Left ventricle myocardium superior (tissue), 1 donor: ENCODE data around the gene SLC4A4. TPM values are rescaled to one million over a fixed set of nuclear protein-coding genes. Genes with fewer than 3 reads are reported as not detected.
A peak's percentile ranks its signal among the peaks of the same experiment; 100 is the strongest.

ENCODE experiments used
- ATAC-seq: fragments of 200-7000 bp; cut with Tn5 transposase; one replicate; pipeline ENCODE4 v1.9.1; 2020; ENCODE audit warnings: mild to moderate bottlenecking, moderate library complexity
- DNase-seq: peaks from one replicate; pipeline ENCODE4 v3.0.0-alpha.2; 2020
- intact Hi-C: fragments of 100-400 bp; cut with micrococcal nuclease; formaldehyde crosslinking; loops from one replicate; pipeline ENCODE4 v1.11.0; 2022
- total RNA-seq: library from RNA; stranded (reverse); fragmentation: NEBNext Ultra II Directional; extraction: Animal tissue kit (Norgen Biotek cat#: 25700); gene quantifications from one replicate; pipeline ENCODE4 v1.2.1, GENCODE V29; 2021
- donor health status: DM: no; HTN: yes; CAD: no; lungs with severe emphysema.

Gene SLC4A4
- total RNA-seq, 1 donor from 2014 or later, result 25.6 TPM

DNA sequence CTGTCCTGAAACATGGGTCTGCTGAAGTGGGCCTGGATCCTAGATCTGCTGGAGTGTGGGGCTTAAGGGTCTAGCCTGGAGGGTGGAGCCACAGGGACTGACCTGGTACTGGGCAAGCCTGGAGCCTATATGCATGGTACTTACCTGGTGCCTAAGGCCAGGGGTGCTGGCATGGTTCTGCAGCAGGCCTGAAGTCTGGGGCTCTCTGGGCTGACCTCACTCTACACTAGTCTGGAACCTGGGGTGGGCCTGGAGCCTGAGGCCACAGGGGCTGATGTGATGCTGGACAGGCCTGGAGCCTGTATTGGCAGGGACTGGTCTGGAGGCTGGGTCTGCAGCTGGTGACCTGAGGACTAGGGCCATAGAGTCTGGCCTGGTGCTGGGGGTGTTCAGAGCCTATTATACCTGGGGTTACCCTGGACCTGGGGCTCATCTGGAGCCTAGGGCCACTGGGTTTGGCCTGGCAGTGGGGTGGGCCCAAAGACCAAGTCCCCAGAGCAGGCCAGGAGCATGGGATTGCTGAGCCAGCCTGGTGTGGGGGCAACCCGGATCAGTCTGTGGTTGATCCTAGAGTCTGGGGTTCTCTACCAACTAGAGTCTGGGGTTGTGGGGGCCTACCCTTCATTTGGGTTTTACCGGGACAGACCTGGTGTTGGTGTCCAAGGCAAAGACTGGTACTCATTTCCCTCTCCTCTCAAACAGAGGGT, 179.6 kb downstream of the SLC4A4 start:
- DNase-seq, result no peak
- intact Hi-C loops, result no loop called here
- ATAC-seq, result no peak

- intact Hi-C loops, result no loop called here
- ATAC-seq (no peak), DNase-seq (no peak)
These were observed 181.5 kb downstream of the SLC4A4 start for GRCh38 chr4:71520308-71520707.

DNA sequence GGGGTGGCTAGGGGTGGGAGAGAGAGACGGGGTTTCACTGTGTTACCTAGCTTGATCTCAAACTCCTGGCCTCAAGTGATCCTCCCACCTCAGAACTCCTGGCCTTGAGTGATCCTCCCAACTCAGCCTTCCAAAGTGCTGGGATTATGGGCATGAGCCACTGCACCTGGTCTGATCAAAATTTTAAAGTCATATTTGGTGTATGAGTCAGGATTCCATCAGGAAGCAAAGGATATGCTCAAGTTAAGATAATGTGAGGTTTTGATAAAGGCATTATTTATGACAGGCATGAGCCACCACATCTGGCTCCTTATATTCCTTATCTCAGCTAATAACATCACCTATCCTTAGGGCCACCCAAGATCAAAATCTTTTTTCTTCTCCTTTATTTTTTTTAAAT, 182.0 kb downstream of the SLC4A4 start:
- intact Hi-C loops, result no loop called here
- no peak for ATAC-seq
- DNase-seq, result no peak

GRCh38 chr4:71524756-71525155, 185.9 kb downstream of the SLC4A4 start:
- ATAC-seq (no peak), DNase-seq (no peak)
- intact Hi-C loops, result no loop called here

DNA sequence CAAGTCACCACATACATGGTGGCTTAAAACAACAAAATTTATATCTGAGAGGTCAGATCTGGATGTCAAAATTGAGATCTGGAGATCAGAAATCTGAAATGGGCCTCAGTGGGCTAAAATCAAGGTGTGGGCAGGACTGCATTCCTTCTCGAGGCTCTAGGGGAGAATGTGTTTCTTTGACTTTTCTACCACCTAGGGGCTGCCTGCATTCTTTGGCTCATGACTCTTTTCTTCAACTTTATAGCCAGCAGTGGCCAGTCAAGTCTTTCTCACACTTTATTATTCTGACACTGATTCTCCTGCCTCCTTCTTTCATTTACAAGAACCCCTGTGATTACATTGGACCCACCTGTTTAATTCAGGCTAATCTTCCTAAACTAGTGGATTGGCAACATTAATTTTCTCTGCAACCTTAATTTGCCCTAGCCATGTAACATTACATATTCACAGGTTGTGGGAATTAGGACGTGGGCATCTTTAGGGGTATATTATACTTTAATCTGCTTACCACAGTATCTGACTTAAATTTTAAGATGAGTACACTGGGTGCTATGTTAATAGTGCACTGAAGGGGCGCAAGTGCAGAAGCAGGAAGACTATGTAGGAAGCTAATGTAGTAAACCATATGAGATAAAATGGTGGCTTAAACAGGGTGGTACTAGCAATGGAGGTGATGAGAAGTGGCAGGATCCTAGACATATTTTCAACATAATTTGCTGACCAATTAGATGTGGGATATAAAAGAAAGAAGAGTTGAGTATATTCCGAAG, 188.0 kb downstream of the SLC4A4 start:
- DNase-seq (no peak), ATAC-seq (no peak)
- intact Hi-C loops, result no loop called here

- intact Hi-C loops, result no loop called here
- DNase-seq, result no peak
- no peak for ATAC-seq
These were observed 193.6 kb downstream of the SLC4A4 start for GRCh38 chr4:71532407-71532806.

DNA sequence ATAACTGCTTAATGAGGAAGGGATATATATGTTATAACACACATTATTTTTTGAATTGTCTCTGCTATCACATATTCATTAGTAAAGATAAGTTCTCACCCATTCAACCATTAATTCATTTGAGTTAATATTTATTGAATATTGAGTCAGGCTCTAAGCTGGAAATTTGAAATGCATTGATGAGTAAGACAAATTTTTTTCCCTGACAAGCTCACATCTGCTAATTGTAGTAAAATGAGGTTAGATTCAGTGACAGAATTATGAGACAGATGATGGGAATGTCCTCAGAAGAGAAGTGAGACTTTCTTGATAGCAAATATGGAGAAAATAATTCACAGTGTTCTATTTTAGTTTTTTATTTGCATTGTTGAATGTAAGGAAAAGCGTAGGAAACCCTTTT, 194.3 kb downstream of the SLC4A4 start:
- ATAC-seq, result no peak
- no peak for DNase-seq
- intact Hi-C loops, result no loop called here

- ATAC-seq, result no peak
- intact Hi-C loops, result no loop called here
- DNase-seq, result no peak
These were observed 198.8 kb downstream of the SLC4A4 start for GRCh38 chr4:71537551-71538065.

- intact Hi-C loops, result no loop called here
- ATAC-seq (no peak), DNase-seq (no peak)
These were observed 199.7 kb downstream of the SLC4A4 start for GRCh38 chr4:71538528-71538927.

DNA sequence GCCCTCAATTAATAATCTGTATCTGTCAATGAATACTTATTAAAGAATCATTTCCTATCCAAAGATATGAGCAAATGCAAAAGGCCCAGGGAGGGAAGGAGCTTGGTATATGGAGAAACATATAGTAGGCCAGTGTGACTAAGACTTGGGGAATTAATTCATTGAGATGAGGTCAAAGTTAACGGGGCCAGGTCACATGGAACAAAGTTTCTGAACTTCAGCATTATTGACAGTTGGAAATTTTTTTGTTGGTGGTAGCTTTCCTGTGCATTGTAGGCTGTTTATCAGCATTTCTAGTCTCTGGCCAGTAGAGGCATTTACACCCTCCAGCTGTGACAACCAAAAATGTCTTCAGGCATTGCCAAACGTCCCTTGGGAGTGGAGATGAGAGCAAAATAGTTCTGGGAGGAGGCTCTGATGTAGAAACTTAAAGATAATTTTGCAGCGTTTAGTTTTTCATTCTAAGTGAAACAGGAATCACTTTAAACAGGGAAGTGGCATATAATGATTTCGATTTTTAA, 202.0 kb downstream of the SLC4A4 start:
- ATAC-seq, result peak; percentile 28
- intact Hi-C loops, result no loop called here
- no peak for DNase-seq

DNA sequence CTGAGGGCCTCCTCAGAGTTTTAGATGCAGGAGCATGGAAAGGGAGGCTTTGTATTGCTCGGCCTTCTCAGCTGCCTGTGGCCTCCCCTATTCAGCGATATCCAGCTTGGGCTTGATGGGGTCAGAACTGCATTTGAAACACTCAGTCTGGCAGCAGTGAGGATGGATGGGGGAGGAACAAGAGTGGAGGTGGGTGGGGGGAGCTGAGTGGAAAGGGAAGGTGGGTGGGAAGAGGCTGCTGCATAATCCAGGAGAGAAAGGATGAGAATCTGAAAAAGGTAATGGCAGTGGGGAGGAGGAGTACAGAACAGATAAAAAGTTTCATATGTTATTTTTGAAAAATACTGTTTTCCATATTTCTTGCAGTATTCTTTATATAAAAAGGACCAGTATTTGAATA, 202.7 kb downstream of the SLC4A4 start:
- ATAC-seq (no peak), DNase-seq (no peak)
- intact Hi-C loops, result no loop called here

- no peak for ATAC-seq
- DNase-seq, result no peak
- intact Hi-C loops, result no loop called here
These were observed 206.3 kb downstream of the SLC4A4 start for GRCh38 chr4:71545168-71545567.

DNA sequence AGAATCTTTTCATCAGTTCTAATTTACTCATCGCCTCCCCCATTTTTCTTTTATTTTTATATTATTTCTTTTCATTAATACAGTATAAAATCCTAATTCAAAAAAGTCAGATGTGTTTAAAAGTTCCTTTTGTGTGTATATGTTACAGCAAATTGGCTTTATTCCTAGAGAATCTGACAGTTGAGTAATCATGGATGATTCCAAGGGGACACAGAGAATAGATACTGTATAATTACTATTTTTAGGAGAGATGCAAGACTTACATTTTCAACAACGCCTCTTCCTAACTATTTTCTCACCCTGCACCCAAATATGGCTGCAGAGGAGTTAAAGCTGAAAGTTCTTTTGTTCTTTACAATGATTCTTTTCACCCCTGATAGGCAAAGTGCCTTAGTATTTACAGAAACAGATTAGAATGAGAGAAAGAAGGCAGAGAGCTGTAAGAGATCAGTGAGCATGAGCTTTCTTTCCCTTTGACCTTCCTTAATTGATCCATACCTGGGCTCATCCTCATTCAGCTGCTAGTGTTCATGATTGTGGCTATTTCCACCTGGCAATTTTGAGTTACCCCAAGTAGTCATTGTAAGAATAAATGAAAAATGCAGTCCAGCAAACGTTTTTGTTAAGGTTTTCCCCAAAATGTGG, 210.8 kb downstream of the SLC4A4 start:
- no peak for ATAC-seq
- no peak for DNase-seq
- intact Hi-C loops, result loop anchor here (5.0 kb wide), 1 partner anchor 312 kb away; no protein-coding TSS in a partner anchor

GRCh38 chr4:71550220-71551165, 211.7 kb downstream of the SLC4A4 start:
- intact Hi-C loops, result loop anchor here (5.0 kb wide), 1 partner anchor 313 kb away; no protein-coding TSS in a partner anchor
- no peak for DNase-seq
- ATAC-seq, result no peak

DNA sequence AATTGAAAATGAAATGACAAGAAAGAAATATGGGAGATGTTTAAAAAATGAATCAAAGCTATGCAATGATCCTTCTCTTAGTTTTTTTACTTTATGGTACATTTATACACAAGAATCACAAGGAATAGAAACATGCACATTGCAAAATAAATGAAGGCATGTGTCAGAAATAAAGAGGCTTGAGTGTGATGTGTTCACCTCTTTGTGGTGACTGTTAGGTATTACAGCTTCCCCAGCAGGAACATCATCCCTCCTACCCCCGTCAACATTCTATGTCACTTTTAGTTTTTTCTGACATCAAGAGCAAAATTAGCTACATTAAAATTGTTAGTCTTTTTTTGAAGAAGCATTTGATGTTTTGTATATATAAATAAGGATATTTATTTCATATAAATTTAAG, 214.8 kb downstream of the SLC4A4 start:
- intact Hi-C loops, result loop anchor here (2.0 to 5.0 kb wide), 2 partner anchors 316 to 369 kb away; no protein-coding TSS in a partner anchor
- DNase-seq (no peak), ATAC-seq (peak; percentile 59)

DNA sequence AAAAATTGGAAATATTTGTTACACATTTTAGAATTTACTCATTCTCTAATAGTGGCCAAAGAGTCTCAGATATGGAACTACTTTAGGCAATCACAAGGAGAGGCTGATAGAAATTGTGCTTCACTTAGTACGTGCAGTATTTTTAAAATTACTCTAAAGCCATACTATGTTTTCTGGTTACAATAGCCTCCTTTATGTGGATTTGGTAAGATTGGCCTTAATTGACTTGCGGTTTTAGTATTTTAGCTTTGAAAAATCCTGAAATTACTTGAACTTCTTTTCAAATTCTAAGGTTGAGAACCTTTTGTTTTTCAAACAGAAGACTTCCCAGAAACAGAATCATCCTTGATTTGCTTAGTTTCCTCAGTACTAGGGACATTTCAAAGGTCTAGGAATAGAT, 215.2 kb downstream of the SLC4A4 start:
- ATAC-seq, result no peak
- intact Hi-C loops, result loop anchor here (5.0 kb wide), 1 partner anchor 317 kb away; no protein-coding TSS in a partner anchor

GRCh38 chr4:71558248-71558647, 219.4 kb downstream of the SLC4A4 start:
- DNase-seq (no peak), ATAC-seq (no peak)
- intact Hi-C loops, result no loop called here

More for the DNA sequence above, 215.2 kb downstream of the SLC4A4 start:
- no peak for DNase-seq

DNA sequence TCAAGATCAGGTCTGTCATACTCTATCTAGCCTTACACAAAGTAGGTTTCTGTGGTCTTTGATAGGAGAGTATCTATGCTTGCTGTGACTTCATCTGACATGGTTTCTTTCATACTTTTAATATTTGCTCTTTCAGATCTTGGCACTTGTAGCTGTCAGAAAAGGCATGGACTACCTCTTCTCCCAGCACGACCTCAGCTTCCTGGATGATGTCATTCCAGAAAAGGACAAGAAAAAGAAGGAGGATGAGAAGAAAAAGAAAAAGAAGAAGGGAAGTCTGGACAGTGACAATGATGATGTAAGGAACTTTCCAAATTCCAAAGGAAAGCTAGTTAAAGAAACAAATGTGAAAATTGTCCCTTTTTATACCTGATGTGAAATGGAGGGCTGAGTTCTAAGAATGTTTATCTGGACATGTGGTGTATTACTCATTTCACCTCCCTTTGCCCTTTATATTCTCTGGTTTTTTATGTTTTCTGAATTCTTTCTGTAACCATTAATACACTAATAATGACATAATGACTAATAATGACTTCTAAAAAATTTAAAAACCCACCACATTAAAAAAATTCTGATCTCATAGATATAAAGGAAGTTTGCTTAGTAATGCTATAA, 221.2 kb downstream of the SLC4A4 start:
- ATAC-seq (no peak), DNase-seq (no peak)
- intact Hi-C loops, result no loop called here
